Stimulated activated CD4-positive, alpha-beta T cell treated with anti-CD3 and anti-CD28 coated beads, Interleukin-2, amount 100 ng/mL, for 48 hours (primary cell): ENCODE data around the gene DDOST.
A peak's percentile ranks its signal among the peaks of the same experiment; 100 is the strongest.
"Not testable (repeated sequence)": the region's sequence is repeated elsewhere in the genome, so short reads cannot be mapped to it uniquely, and the experiment has no call there.

ENCODE experiments used
- DNase-seq, 2 donors: peaks; one replicate each; pipeline ENCODE4 v3.0.0-alpha.2; 2020

Gene DDOST

GRCh38 chr1:20689645-20690056 is 28.5 kb upstream of the DDOST start:
- DNase-seq = no peak

GRCh38 chr1:20686883-20687725 is 25.9 kb upstream of the DDOST start:
- no peak for DNase-seq

- DNase-seq = no peak
Measured at GRCh38 chr1:20685741-20686140, 24.6 kb upstream of the DDOST start.

GRCh38 chr1:20685099-20685662 is 24.0 kb upstream of the DDOST start:
- DNase-seq = no peak

GRCh38 chr1:20684651-20685050 is 23.5 kb upstream of the DDOST start:
- no peak for DNase-seq

GRCh38 chr1:20684050-20684620 is 23.0 kb upstream of the DDOST start:
- no peak for DNase-seq

GRCh38 chr1:20683614-20684013 is 22.4 kb upstream of the DDOST start:
- DNase-seq = no peak

GRCh38 chr1:20682571-20683236 is 21.5 kb upstream of the DDOST start:
- no peak for DNase-seq

- DNase-seq = no peak
Measured at GRCh38 chr1:20681999-20682398, 20.8 kb upstream of the DDOST start.

- DNase-seq = no peak
Measured at GRCh38 chr1:20680269-20680668, 19.1 kb upstream of the DDOST start.

- DNase-seq = no peak
Measured at GRCh38 chr1:20678599-20678998, 17.4 kb upstream of the DDOST start.

GRCh38 chr1:20673626-20674025 is 12.5 kb upstream of the DDOST start:
- DNase-seq = not testable (repeated sequence)

GRCh38 chr1:20672265-20672632 is 11.1 kb upstream of the DDOST start:
- DNase-seq = no peak

GRCh38 chr1:20670936-20671335 is 9.8 kb upstream of the DDOST start:
- no peak for DNase-seq

GRCh38 chr1:20668581-20668980 is 7.4 kb upstream of the DDOST start:
- no peak for DNase-seq

- no peak for DNase-seq
Measured at GRCh38 chr1:20666804-20667203, 5.6 kb upstream of the DDOST start.

GRCh38 chr1:20666146-20666545 is 5.0 kb upstream of the DDOST start:
- DNase-seq = no peak

GRCh38 chr1:20665726-20666125 is 4.6 kb upstream of the DDOST start:
- DNase-seq = no peak

- DNase-seq = no peak
Measured at GRCh38 chr1:20663969-20664715, 3.0 kb upstream of the DDOST start.

GRCh38 chr1:20663365-20663764 is 2.2 kb upstream of the DDOST start:
- no peak for DNase-seq

GRCh38 chr1:20662110-20662475 is 924 bp upstream of the DDOST start:
- no peak for DNase-seq

GRCh38 chr1:20660847-20661206 is 342 bp downstream of the DDOST start:
- DNase-seq = peak in 1 of 2 donors; percentile 5

GRCh38 chr1:20660363-20660762 is 806 bp downstream of the DDOST start:
- DNase-seq = no peak
